CD4-positive, alpha-beta T cell treated with Interleukin-6 for 4 hours (primary cell): ENCODE measurements around the gene KIAA0232.
"Not testable (repeated sequence)": the region's sequence is repeated elsewhere in the genome, so short reads cannot be mapped to it uniquely, and the experiment has no call there.

Source experiments
- DNase-seq: peaks from one replicate; pipeline ENCODE4 v3.0.0-alpha.2; 2020; ENCODE audit warnings: mixed read lengths

Gene KIAA0232

GRCh38 chr4:6782147-6782845, at the start of gene KIAA0232:
TSS of gene KIAA0232 (plus strand) at chr4:6782727. CDS start at chr4:6824454, 41,727 bp downstream.
- peak; percentile 92 for DNase-seq

GRCh38 chr4:6733358-6734164, 49.0 kb upstream of the KIAA0232 start:
- no peak for DNase-seq

DNA sequence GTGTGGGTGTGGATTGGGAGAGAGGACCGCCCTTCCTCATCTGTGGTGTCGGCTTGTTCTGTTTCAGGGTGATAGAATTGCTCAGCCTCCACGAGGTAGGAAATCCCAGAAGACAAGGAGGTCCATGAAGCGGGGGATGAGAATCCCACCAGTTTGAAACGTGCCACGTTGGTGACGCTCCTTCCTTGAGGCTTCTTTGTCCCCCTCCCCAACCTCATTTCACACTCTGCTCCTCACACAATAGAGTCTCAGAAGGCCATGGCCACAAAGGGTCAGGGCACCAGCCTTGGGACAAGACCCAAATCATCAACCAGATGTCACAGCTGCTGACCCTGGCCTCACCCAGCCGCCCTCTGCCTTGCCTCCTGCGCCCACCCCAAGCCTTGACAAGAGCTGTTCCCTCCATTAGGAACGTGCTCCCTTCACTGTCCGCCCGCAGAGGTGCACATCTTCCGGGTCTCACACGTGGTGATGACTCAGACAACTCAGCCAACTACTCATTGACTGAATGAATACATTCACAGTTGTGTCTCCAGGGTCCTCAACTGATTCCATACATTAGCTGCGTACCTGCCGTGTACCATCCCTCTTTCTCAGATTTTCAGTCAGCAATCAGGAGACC, 48.3 kb upstream of the KIAA0232 start:
- no peak for DNase-seq

DNA sequence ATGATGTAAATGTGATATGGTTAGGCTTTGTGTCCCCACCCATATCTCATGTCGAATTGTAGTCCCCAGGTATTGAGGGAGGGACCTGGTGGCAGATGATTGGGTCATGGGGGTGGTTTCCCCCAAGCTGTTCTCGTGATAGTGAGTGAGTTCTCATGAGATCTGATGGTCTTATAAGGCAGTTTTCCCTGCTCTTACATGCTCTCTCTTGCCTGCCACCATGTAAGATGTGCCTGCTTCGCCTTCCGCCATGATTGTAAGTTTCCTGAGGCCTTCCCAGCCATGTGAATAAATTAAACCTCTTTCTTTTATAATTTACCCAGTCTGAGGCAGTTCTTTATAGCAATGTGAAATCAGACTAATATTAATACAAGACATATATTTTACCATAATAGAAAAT, 42.6 kb upstream of the KIAA0232 start:
- no peak for DNase-seq

DNA sequence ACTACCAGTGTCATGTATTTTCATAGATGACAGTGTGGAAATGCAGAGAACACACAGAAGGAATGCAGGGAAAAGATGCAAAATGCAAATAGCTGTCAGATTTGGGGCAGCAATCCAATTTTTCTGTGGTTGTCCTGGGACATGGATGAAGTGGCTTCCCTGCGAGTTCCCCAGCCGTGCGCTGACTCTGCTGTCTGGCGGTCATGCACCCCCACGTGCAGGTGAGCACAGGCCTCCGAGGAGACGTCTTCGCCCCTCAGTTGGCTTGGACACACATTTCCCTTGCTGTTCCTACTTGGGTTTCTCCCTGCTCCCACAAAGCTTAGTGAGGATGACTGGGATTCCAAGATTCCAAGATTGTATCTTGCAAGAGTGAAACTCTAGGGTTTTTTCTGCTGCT, 42.2 kb upstream of the KIAA0232 start:
- no peak for DNase-seq

DNA sequence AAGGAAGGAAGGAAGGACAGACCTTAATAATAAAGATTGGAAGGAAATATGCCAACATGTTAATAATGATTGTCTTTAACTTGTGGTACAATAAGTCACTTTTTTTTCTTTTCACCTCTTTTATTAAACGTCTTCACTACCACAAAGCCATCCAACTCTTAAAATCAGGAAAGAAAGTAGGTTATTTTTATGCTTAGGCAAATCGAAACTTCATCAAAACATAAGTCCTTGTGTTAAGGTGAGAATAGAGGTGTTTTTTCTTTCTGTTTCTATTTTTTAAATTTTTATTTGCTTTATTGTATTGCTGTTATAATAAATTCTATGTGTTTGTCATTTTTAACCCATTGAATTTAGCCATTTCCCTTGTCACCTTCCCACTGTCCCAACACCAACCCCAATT, 40.0 kb upstream of the KIAA0232 start:
- no peak for DNase-seq

DNA sequence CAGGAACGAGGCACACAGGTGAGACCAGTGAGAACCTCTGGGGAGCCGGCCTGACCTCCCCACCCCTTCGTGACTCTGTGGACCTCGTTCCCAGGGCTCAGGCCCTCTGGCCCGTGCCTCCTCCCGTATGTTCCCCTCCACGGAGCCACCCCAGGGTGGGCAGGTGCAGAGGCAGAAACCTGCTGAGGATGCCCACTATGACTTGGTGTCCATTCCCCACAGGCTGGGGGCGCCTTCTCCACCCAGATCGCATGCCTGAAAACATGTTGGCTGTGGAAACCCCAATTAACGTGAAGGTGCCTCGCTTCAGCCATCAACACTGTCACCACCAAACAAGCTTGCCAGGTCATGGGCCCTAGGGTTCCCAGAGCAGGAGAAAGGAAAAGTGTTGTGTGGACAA, 39.5 kb upstream of the KIAA0232 start:
- no peak for DNase-seq

GRCh38 chr4:6746721-6747293, 35.7 kb upstream of the KIAA0232 start:
- no peak for DNase-seq

DNA sequence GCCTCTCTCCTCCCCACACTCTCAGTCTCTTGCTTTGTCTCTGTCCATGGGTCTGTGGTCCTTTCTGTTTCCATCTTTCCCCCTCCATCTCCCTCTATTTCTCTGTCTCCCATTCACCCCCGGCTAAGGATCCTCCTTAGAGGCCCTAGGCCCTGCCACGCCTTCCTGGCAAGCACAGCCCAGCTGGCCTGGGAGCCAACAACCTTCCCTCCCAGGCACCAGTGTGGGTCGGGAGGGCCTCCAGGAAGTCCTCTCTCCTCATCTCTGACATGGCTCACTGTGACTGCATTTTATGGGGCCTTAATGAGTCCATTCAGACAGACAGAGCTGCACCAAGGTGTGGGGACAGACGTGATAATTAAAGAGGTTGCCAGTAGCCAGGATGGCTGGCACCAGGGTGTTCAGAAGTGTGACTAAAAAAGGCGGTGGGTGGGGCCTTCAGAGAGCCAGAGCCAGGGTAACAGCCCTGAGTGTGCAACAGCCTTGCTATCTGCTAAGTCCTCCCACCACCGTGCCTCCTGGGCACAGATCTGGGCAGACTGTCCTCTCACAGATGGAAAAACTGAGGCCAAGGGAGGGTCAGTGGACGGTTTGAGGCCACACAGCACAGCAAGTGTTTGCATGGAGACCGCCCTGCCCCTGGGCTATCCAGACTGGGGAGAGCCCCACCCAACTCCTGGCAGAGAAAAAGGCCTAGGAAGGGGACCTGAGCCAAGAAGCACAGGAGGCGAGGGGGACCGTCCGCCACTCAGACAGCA, 35.1 kb upstream of the KIAA0232 start:
- no peak for DNase-seq

DNA sequence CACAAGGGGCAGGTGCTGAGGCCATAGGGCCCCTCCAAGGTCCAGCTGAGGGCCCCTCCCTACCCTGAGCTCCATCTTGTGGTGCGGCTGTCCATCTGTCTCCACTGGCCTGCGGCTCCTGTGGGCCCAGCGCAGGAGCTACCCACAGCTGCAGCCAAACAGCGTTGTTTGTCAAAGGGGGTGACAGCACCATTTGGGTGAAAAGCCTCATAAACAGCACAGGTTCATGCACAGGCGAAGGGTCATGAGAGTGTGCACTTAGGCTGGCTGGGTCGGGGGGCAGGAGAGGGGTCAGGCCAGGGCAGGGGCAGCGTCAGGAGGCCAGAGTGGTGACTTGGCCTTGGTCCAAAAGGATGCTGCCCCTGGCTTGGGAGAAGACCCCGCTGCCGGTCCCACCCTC, 34.2 kb upstream of the KIAA0232 start:
- no peak for DNase-seq

- no peak for DNase-seq
Measured at GRCh38 chr4:6749340-6750171, 33.0 kb upstream of the KIAA0232 start.

DNA sequence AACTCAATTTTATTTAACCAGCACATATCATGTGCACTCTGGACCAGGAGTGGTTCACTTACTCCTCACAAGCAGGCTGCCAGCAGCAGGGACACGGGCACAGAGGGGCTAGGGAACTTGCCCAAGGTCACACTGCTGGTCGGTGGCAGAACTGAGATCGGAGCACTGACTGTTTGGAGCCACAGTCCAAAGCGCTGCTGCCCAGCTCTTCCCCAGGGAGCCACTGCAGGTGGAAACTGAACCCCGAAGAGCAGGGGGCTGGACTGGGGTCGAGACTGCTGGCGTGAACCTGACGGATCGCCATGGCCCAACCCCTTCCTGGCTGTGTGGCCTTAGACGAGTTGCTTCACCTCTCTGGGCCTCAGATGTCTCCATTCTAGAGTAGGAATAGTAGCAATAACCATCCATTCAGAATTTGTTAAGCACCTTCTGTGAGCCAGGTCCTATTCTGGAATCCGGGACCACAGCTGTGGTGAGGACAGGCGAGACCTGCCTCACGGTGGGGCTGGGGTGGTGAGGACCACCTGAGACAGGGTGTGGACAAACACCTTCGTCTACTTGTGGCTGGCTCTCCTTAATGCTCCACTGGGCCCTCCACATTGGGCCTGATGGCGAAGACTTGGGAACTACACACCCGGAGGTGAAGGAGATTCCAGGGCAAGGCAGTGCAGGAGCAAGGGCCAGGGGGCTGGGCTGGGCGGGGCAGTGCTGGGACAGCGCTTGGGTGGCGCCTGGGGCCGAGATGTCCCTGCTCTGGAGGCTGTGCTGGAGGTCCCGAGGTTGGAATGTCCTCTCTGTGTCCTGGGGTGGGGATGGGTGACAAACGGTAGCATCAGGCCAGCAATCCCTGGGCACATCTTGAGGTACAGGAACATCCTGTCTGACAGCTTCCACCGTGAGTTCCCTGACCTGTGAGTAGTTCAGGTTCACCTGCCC, 32.0 kb upstream of the KIAA0232 start:
- no peak for DNase-seq

DNA sequence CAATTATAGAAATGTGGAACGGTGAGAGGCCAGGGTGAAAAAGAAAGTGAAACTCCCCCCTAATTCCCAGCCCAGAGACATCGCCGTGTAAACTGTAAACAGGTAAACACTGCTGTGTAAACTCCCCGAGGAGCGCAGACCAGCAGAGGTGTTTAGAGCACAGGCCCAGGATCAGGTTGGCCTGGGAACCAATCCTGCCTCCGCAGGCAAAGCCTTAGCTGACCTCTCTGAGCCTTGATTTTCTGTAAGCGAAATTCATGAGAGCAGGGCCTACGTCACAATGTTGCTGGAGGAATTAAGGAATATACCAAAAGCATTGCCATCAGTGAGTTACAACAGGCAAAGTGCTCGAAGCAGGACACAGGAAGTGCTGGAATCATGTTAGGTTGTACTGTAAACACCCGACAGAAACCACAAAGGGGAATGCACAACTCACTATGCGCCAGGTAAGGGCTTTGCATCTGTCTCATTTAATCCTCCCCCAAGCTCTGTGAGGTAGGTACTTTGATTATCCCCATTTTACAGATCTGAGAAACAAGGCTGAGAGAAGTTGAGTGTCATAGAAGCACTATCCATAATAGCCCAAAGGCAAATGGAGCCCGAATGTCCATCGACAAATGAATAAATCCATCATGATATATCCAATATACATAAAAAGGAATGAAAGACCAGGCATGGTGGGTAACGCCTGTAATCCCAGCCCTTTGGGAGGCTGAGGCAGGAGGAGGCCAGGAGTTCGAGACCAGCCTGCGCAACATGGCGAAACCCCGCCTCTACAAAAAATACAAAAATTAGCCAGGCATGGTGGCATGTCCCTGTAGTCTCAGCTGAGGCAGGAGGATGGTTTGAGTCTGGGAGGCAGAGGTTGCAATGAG, 30.7 kb upstream of the KIAA0232 start:
- DNase-seq, result no peak

GRCh38 chr4:6752486-6752829, 30.1 kb upstream of the KIAA0232 start:
- DNase-seq, result no peak

- DNase-seq, result no peak
Measured at GRCh38 chr4:6753103-6753560, 29.4 kb upstream of the KIAA0232 start.

DNA sequence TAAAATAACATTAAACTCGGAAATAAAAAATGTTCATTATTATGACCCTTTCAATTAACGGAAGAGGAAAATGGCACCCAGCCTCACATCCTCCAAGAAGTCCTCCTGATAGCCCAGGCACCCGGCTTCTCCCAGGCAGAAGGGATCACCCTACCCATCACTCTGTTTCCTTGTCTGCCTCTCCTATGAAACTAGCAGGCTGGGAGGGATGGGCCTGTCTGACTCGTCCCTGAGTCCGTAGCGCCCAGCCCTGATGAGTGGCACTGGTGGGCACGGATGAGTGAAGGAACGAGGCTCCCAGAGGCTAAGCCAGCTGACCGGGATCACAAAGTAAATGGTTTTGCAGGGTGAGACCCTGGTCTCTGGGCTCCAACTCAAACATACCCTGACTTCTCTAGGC, 28.6 kb upstream of the KIAA0232 start:
- no peak for DNase-seq

DNA sequence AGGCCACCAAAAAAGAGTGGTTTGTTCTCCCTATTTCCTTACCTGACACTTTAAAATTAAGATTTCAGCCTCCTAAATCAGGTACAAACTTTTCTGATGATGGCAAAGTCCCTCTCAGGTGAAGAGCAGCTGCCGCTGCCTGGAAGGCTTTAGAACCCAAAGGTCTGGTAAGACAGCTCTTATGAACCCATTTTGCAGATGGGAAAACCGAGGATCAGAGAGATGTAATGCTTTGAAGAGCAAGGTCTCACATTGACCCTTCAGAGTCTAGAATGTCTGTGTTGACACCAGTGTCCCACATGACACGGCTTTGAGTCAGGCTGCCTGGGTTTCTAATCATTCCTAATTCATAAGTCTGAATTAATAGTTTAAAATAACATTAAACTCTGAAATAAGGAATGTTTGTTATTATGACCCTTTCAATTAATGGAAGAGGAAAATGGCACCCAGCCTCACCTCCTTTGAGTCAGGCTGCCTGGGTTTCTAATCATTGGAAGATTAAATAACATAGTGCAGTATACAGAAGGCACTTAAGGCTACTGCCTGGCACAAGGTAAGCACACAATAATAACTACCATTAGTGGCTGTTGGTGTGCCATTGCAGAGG, 27.9 kb upstream of the KIAA0232 start:
- DNase-seq, result no peak

DNA sequence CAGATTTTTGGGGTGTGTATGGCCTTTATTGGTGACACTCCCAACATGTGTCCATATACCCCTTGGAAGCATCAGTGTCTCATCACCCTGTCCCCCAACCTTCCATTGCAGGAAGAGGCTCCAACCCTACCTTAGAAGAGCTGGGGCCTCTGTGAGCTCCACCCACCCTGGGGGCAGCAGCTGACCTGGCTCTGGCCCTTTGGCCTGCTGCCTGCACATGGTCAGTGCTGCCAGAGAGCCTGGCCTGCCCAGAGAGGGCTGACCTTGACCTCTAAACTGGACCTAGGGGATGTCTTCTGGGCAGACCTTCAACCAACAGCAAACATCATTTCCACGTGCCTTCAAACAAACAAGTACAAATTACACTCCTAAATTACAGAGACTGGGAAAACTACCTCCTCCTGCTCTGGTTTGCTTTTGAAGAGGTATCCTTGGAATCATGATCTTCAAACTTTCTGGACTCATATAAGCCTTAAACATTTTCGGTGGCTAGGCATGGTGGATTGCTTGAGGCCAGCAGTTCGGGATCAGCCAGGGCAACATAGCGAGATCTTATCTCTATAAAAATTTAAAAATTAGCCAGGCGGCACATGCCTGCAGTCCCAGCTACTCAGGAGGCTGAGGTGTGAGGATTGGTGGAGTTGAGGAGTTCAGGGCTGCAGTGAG, 27.3 kb upstream of the KIAA0232 start:
- no peak for DNase-seq

GRCh38 chr4:6756345-6756744, 26.2 kb upstream of the KIAA0232 start:
- not testable (repeated sequence) for DNase-seq
